GM23248 (cell line): ENCODE results near the gene PHOX2A.

Experiments
- EZH2 ChIP-seq: fragments of 200-600 bp; sonication (generic); IDR thresholded peaks from 2 replicates; pipeline ENCODE4 v1.6.1; 2018; ENCODE audit warnings: antibody characterized with exemption, mild to moderate bottlenecking; ENCODE audit not compliant: insufficient read depth, poor library complexity, severe bottlenecking
- EZH2phosphoT487 ChIP-seq: fragments of 200-600 bp; sonication (generic); IDR thresholded peaks from 2 replicates; pipeline ENCODE4 v1.6.1; 2018; ENCODE audit warnings: antibody characterized with exemption, moderate library complexity, mild to moderate bottlenecking, low read depth; ENCODE audit not compliant: insufficient read depth

- TF ChIP-seq EZH2 (no peak), EZH2phosphoT487 (no peak)
Measured at GRCh38 chr11:72202571-72202970, 41.4 kb downstream of the PHOX2A start.
